Lower lobe of right lung (tissue), 2 donors: ENCODE data around the gene ARMC3. TPM values are rescaled to one million over a fixed set of nuclear protein-coding genes. Genes with fewer than 3 reads are reported as not detected.

Experiments used
- ATAC-seq, 2 donors: fragments of 200-7000 bp; cut with Tn5 transposase; one replicate each; pipeline ENCODE4 v1.9.1; 2020 to 2022; ENCODE audit warnings: mild to moderate bottlenecking in 2 of 2, moderate library complexity in 2 of 2
- DNase-seq: peaks from one replicate; pipeline ENCODE4 v3.0.0-alpha.2; 2020
- H3K27ac ChIP-seq: fragments of 200-600 bp; one replicate; pipeline ENCODE4 v1.8.0; 2022
- H3K27me3 ChIP-seq: fragments of 200-600 bp; one replicate; pipeline ENCODE4 v1.8.0; 2022; ENCODE audit warnings: low read depth
- H3K36me3 ChIP-seq: fragments of 200-600 bp; one replicate; pipeline ENCODE4 v1.8.0; 2022; ENCODE audit warnings: mild to moderate bottlenecking
- H3K4me1 ChIP-seq: fragments of 200-600 bp; one replicate; pipeline ENCODE4 v1.8.0; 2022
- H3K4me3 ChIP-seq: fragments of 200-600 bp; one replicate; pipeline ENCODE4 v1.8.0; 2022; ENCODE audit warnings: mild to moderate bottlenecking
- H3K9me3 ChIP-seq: fragments of 200-600 bp; one replicate; pipeline ENCODE4 v1.8.0; 2022
- CTCF ChIP-seq: fragments of 200-600 bp; IDR thresholded peaks from one replicate; pipeline ENCODE4 v1.8.0; 2022; ENCODE audit warnings: antibody characterized with exemption, mild to moderate bottlenecking
- intact Hi-C: fragments of 100-400 bp; cut with DNase I; formaldehyde crosslinking; loops from one replicate; pipeline ENCODE4 v1.11.0; 2022
- total RNA-seq: library from RNA; stranded (reverse); fragmentation: NEBNext Ultra II Directional; extraction: Animal tissue kit (Norgen Biotek cat#: 25700); gene quantifications from one replicate; pipeline ENCODE4 v1.2.1, GENCODE V29; 2021
- donor health status: DM: no; HTN: yes; CAD: no; lungs with severe emphysema.

Gene ARMC3
- total RNA-seq, 1 donor from 2014 or later, result 9.6 TPM

DNA sequence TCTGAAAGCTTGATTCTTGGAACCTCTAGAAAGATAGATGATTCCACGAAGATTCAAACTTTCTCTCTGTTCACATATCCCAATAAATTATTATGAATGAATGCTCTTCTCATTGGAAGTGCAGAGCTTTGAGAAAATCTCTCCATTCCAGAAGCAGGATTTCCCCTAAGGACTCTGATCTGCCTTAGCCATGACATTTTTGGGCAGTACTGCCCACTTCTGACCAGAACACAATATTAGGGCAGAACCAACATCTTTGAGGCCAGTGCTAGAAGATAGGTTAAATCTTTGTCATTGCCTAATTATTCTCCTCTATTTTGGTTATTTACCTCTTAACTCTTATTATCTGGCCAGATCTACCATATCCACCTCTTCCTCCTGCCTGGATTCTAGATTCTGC, 49.9 kb downstream of the ARMC3 start:
- no peak overlapping the region for H3K4me3 ChIP-seq
- no peaks in the 10 kb centered on the region for H3K27me3 ChIP-seq
- TF ChIP-seq CTCF, result no peak
- DNase-seq, result no peak
- H3K4me1 ChIP-seq, result no peaks in the 10 kb centered on the region
- no peaks in the 10 kb centered on the region for H3K9me3 ChIP-seq
- no peak overlapping the region for H3K27ac ChIP-seq
- no peak for ATAC-seq
- no peaks in the 10 kb centered on the region for H3K36me3 ChIP-seq
- intact Hi-C loops, result no loop called here

DNA sequence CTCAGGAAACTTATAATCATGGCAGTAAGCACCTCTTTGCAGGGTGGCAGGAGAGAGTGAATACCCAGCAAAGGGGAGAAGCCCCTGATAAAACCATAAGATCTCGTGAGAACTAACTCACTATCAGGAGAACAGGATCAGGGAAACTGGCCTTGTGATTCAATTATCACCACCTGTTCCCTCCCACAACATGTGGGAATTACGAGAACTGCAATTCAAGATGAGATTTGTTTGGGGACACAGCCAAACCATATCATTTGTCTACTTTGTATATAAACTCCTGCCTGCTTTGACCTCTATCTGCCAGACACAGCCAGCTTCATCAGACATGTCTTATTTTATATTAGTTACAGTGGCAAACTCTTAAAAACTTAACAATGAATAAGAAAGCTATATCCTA, 50.4 kb downstream of the ARMC3 start:
- no peaks in the 10 kb centered on the region for H3K4me1 ChIP-seq
- no peak overlapping the region for H3K27ac ChIP-seq
- H3K4me3 ChIP-seq, result no peak overlapping the region
- ATAC-seq (no peak), DNase-seq (no peak)
- no peaks in the 10 kb centered on the region for H3K27me3 ChIP-seq
- no peak for TF ChIP-seq CTCF
- no peaks in the 10 kb centered on the region for H3K9me3 ChIP-seq
- H3K36me3 ChIP-seq, result no peaks in the 10 kb centered on the region
- intact Hi-C loops, result no loop called here

DNA sequence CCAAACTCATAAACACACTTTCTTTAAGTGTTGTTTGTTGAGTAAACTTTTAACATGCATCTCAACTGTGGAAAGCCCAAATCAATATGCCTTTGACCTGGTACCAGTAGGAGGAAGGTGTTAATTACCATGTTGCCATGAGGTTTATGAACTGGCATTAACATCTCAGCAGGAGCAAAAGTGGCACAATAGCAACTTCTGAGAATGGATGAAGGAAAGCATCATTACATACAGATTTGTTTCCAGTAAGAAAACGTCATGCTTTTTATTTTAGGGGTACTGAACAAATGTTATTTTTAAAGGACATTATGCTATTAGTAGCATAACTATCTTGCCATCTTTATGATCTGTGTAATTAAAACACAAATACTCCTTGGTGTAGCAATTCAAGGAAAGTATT, 51.1 kb downstream of the ARMC3 start:
- DNase-seq, result no peak
- Histone ChIP-seq H3K9me3 (no peaks in the 10 kb centered on the region), H3K36me3 (no peaks in the 10 kb centered on the region), H3K27ac (no peak overlapping the region), H3K27me3 (no peaks in the 10 kb centered on the region), H3K4me1 (no peaks in the 10 kb centered on the region), H3K4me3 (no peak overlapping the region)
- intact Hi-C loops, result no loop called here
- ATAC-seq, result no peak
- no peak for TF ChIP-seq CTCF

DNA sequence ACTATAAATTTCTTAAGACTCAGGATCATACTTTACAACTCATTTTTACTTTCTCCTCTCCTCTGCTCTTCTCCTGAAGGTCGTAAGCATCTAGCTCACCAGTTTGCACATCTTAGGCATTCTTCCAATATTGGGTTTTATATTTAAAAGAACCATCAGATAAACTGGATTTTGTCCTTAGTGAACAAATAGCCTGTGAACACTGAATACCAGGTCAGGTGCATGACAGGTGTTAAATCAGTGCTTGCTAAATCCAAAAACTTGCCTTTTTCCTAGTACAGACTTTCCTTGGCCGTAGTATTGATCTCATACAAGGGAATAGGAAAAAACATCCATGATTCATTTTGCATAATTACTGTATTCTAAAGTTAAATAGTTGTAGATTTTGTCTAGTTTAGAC, 53.0 kb downstream of the ARMC3 start:
- DNase-seq (no peak), ATAC-seq (no peak)
- Histone ChIP-seq H3K27ac (no peak overlapping the region), H3K27me3 (no peaks in the 10 kb centered on the region), H3K9me3 (no peaks in the 10 kb centered on the region), H3K4me3 (no peak overlapping the region), H3K4me1 (no peaks in the 10 kb centered on the region), H3K36me3 (no peaks in the 10 kb centered on the region)
- no peak for TF ChIP-seq CTCF
- intact Hi-C loops, result loop anchor here (10.0 kb wide), 1 partner anchor 976 kb away; the partner anchor contains the start of gene DNAJC1

DNA sequence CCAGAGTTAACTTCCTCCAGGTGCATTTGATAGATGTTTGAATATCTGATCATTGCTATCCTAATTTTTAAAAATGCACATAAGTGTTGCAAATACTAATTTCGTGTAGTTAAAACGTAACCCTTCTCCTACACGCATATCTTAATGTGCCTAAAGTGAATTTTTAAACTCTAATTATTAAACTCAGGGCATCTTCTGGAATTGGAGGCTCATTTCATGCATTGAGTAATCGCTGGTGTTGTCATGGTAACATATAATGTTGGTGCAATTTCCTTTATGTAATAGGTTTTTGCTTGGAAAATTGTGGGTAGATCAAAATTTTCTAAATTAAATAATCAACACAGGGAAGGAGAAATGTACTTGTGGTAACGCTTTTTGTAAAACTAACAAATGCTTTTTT, 56.2 kb downstream of the ARMC3 start:
- Histone ChIP-seq H3K9me3 (no peaks in the 10 kb centered on the region), H3K27ac (no peak overlapping the region), H3K27me3 (no peaks in the 10 kb centered on the region), H3K4me3 (no peak overlapping the region), H3K4me1 (peaks cover 6% of the 10 kb centered on the region), H3K36me3 (no peaks in the 10 kb centered on the region)
- no peak for TF ChIP-seq CTCF
- ATAC-seq (no peak), DNase-seq (no peak)
- intact Hi-C loops, result loop anchor here (10.0 kb wide), 1 partner anchor 979 kb away; the partner anchor contains the start of gene DNAJC1
